GM23338 (cell line): ENCODE measurements around the gene SORT1. TPM values are rescaled to one million over a fixed set of nuclear protein-coding genes. Genes with fewer than 3 reads are reported as not detected.
A peak's percentile ranks its signal among the peaks of the same experiment; 100 is the strongest.

Experiments
- ATAC-seq: fragments of 200-7000 bp; cut with Tn5 transposase; 3 replicates; pipeline ENCODE4 v1.9.1; 2020
- DNase-seq: peaks from one replicate; pipeline ENCODE4 v3.0.0-alpha.2; 2015; ENCODE audit warnings: low spot score
- H2AFZ ChIP-seq: fragments of 200-600 bp; sonication (generic); 2 replicates; pipeline ENCODE4 v1.8.0; 2016; ENCODE audit warnings: antibody characterized with exemption, mild to moderate bottlenecking, moderate library complexity
- H3F3A ChIP-seq: fragments of 200-600 bp; sonication (generic); replicated peaks from 2 replicates; pipeline ENCODE4 v1.8.0; 2017; ENCODE audit warnings: antibody characterized with exemption, mixed run types, low read depth
- H3K27ac ChIP-seq: fragments of 200-600 bp; sonication (generic); 2 replicates; pipeline ENCODE4 v1.6.1; 2016; ENCODE audit warnings: low read depth
- H3K27me3 ChIP-seq: fragments of 200-600 bp; sonication (generic); 2 replicates; pipeline ENCODE4 v1.8.0; 2016; ENCODE audit warnings: mild to moderate bottlenecking, mixed run types, moderate library complexity; ENCODE audit not compliant: insufficient read depth
- H3K36me3 ChIP-seq: fragments of 200-600 bp; sonication (generic); 2 replicates; pipeline ENCODE4 v1.8.0; 2016; ENCODE audit warnings: mild to moderate bottlenecking; ENCODE audit not compliant: insufficient read depth
- H3K4me1 ChIP-seq: fragments of 200-600 bp; sonication (generic); 2 replicates; pipeline ENCODE4 v1.8.0; 2016; ENCODE audit warnings: mild to moderate bottlenecking, moderate library complexity; ENCODE audit not compliant: insufficient read depth
- H3K4me2 ChIP-seq: fragments of 200-600 bp; sonication (generic); 2 replicates; pipeline ENCODE4 v1.7.1; 2017; ENCODE audit warnings: mixed run types
- H3K4me3 ChIP-seq: fragments of 200-600 bp; sonication (generic); 2 replicates; pipeline ENCODE4 v1.6.1; 2016; ENCODE audit warnings: mixed run types
- H3K79me2 ChIP-seq: fragments of 200-600 bp; sonication (generic); replicated peaks from 2 replicates; pipeline ENCODE4 v1.8.0; 2017; ENCODE audit warnings: mild to moderate bottlenecking; ENCODE audit not compliant: insufficient read depth
- H3K9me2 ChIP-seq: fragments of 200-600 bp; sonication (generic); 2 replicates; pipeline ENCODE4 v1.8.0; 2017; ENCODE audit not compliant: insufficient read depth
- H4K20me1 ChIP-seq: fragments of 200-600 bp; sonication (generic); replicated peaks from 2 replicates; pipeline ENCODE4 v1.8.0; 2017; ENCODE audit warnings: mild to moderate bottlenecking; ENCODE audit not compliant: insufficient read depth
- H3K27ac Mint-ChIP-seq: 2 replicates; pipeline ENCODE4 v1.8.0; 2020; ENCODE audit warnings: inconsistent platforms, mild to moderate bottlenecking, moderate library complexity, mixed read lengths
- H3K27me3 Mint-ChIP-seq: 3 replicates; pipeline ENCODE4 v1.8.0; 2022; ENCODE audit warnings: low read depth, mild to moderate bottlenecking, moderate library complexity, mixed read lengths, inconsistent platforms; ENCODE audit not compliant: insufficient read depth, poor library complexity
- H3K36me3 Mint-ChIP-seq: 3 replicates; pipeline ENCODE4 v1.8.0; 2021; ENCODE audit warnings: low read depth, mild to moderate bottlenecking, inconsistent platforms, moderate library complexity, mixed read lengths
- H3K4me1 Mint-ChIP-seq: 3 replicates; pipeline ENCODE4 v1.8.0; 2020; ENCODE audit warnings: mild to moderate bottlenecking, inconsistent platforms, mixed read lengths
- H3K4me3 Mint-ChIP-seq: 3 replicates; pipeline ENCODE4 v1.8.0; 2021; ENCODE audit warnings: moderate library complexity, mild to moderate bottlenecking, inconsistent platforms, mixed read lengths
- H3K9me3 Mint-ChIP-seq: 3 replicates; pipeline ENCODE4 v1.8.0; 2020; ENCODE audit warnings: moderate library complexity, mild to moderate bottlenecking, inconsistent platforms, mixed read lengths
- CREB1 ChIP-seq: fragments of 250-450 bp; sonication (Bioruptor Pico); IDR thresholded peaks from 2 replicates; pipeline ENCODE4 v1.5.0; 2020; ENCODE audit warnings: low read depth, mild to moderate bottlenecking, moderate library complexity
- EZH2phosphoT487 ChIP-seq: fragments of 200-600 bp; sonication (generic); IDR thresholded peaks from one replicate; pipeline ENCODE4 v1.8.1; 2018; ENCODE audit warnings: antibody characterized with exemption; ENCODE audit not compliant: unreplicated experiment
- POLR2AphosphoS5 ChIP-seq: IDR thresholded peaks from 2 replicates; pipeline ENCODE4 v1.6.1; 2016; ENCODE audit warnings: antibody characterized with exemption, low read depth
- REST ChIP-seq: IDR thresholded peaks from one replicate; pipeline ENCODE4 v1.6.1; 2018; ENCODE audit warnings: antibody characterized with exemption; ENCODE audit not compliant: unreplicated experiment
- ZNF331 ChIP-seq: fragments of 250-450 bp; sonication (Bioruptor Pico); IDR thresholded peaks from 2 replicates; pipeline ENCODE4 v1.5.0; 2020; ENCODE audit warnings: low read depth, mild to moderate bottlenecking, moderate library complexity
- ZNF462 ChIP-seq: fragments of 250-450 bp; sonication (Bioruptor Pico); IDR thresholded peaks from 2 replicates; pipeline ENCODE4 v1.5.0; 2020; ENCODE audit warnings: mild to moderate bottlenecking, moderate library complexity
- polyA plus RNA-seq: library from polyadenylated mRNA; unstranded; fragments of >200 nt; fragmentation: Nextera tagmentation; extraction: Ambion mirVana; gene quantifications from 2 replicates; pipeline ENCODE4 v1.2.1, GENCODE V29; 2016
- total RNA-seq: library from RNA; depleted of rRNA; stranded (reverse); fragments of >200 nt; shearing (Covaris generic); gene quantifications from 2 replicates; pipeline ENCODE4 v1.2.3, GENCODE V29; 2014

SORT1 gene
- total and polyA plus RNA-seq, 2 experiments from 2014 or later: 10.9 to 55.4 TPM

DNA sequence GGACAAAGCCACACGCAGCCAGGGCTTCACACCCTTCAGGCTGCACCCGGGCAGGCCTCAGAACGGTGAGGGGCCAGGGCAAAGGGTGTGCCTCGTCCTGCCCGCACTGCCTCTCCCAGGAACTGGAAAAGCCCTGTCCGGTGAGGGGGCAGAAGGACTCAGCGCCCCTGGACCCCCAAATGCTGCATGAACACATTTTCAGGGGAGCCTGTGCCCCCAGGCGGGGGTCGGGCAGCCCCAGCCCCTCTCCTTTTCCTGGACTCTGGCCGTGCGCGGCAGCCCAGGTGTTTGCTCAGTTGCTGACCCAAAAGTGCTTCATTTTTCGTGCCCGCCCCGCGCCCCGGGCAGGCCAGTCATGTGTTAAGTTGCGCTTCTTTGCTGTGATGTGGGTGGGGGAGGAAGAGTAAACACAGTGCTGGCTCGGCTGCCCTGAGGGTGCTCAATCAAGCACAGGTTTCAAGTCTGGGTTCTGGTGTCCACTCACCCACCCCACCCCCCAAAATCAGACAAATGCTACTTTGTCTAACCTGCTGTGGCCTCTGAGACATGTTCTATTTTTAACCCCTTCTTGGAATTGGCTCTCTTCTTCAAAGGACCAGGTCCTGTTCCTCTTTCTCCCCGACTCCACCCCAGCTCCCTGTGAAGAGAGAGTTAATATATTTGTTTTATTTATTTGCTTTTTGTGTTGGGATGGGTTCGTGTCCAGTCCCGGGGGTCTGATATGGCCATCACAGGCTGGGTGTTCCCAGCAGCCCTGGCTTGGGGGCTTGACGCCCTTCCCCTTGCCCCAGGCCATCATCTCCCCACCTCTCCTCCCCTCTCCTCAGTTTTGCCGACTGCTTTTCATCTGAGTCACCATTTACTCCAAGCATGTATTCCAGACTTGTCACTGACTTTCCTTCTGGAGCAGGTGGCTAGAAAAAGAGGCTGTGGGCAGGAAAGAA is 122.9 kb downstream of the SORT1 start:
- H3K9me2 ChIP-seq: no peaks in the 10 kb centered on the region
- ATAC-seq (peak; percentile 12), DNase-seq (no peak)
- peaks cover 7% of the 10 kb centered on the region; the same call in 1 of the 2 replicates for H3K36me3 ChIP-seq
- no peak overlapping the region for H3K4me3 ChIP-seq
- H3K27ac ChIP-seq: peak overlapping the region; percentile 72; the same call in 1 of the 2 replicates
- H4K20me1 ChIP-seq: 0 out of 2 replicates have a peak, but pooled peaks cover 5% of the 10 kb centered on the region
- peaks cover 36% of the 10 kb centered on the region for H3K36me3 Mint-ChIP-seq
- H3K27ac Mint-ChIP-seq: peak overlapping the region; percentile 71
- no peak for TF ChIP-seq EZH2phosphoT487
- TF ChIP-seq POLR2AphosphoS5: 0 out of 2 replicates have a peak, but pooled peaks have one; percentile 23
- H3K4me2 ChIP-seq: no peak overlapping the region
- peaks cover 14% of the 10 kb centered on the region for H3K27me3 Mint-ChIP-seq
- no peak overlapping the region for H2AFZ ChIP-seq
- peaks cover 17% of the 10 kb centered on the region for H3F3A ChIP-seq
- H3K4me1 Mint-ChIP-seq: peaks cover 26% of the 10 kb centered on the region
- no peaks in the 10 kb centered on the region for H3K27me3 ChIP-seq
- no peaks in the 10 kb centered on the region; the same call in 2 of the 3 replicates for H3K9me3 Mint-ChIP-seq
- no peaks in the 10 kb centered on the region for H3K79me2 ChIP-seq
- H3K4me3 Mint-ChIP-seq: no peak overlapping the region; the same call in 2 of the 3 replicates
- H3K4me1 ChIP-seq: peaks cover 16% of the 10 kb centered on the region

GRCh38 chr1:109273570-109274288 is 124.0 kb downstream of the SORT1 start:
- no peak overlapping the region; the same call in 1 of the 2 replicates for H3K27ac Mint-ChIP-seq
- Histone ChIP-seq H3K4me1 (peaks cover 16% of the 10 kb centered on the region), H3K27me3 (no peaks in the 10 kb centered on the region), H3K4me2 (0 out of 2 replicates have a peak overlapping the region, but pooled peaks have one; percentile 32), H2AFZ (no peak overlapping the region), H3F3A (peaks cover 16% of the 10 kb centered on the region), H3K9me2 (no peaks in the 10 kb centered on the region), H3K27ac (peak overlapping the region; percentile 72; the same call in 1 of the 2 replicates), H3K79me2 (no peaks in the 10 kb centered on the region), H3K36me3 (no peaks in the 10 kb centered on the region), H4K20me1 (no peaks in the 10 kb centered on the region), H3K4me3 (no peak overlapping the region)
- ATAC-seq (peak; percentile 11), DNase-seq (no peak)
- peaks cover 27% of the 10 kb centered on the region for H3K36me3 Mint-ChIP-seq
- peaks cover 14% of the 10 kb centered on the region for H3K27me3 Mint-ChIP-seq
- peaks cover 26% of the 10 kb centered on the region for H3K4me1 Mint-ChIP-seq
- no peak overlapping the region for H3K4me3 Mint-ChIP-seq
- H3K9me3 Mint-ChIP-seq: no peaks in the 10 kb centered on the region; the same call in 2 of the 3 replicates
- TF ChIP-seq EZH2phosphoT487 (no peak), REST (no peak), ZNF331 (CRISPR knock-in tag) (no peak), ZNF462 (CRISPR knock-in tag) (no peak), CREB1 (no peak)
